Measurements from ENCODE around the gene SLCO3A1.

SLCO3A1 gene

DNA sequence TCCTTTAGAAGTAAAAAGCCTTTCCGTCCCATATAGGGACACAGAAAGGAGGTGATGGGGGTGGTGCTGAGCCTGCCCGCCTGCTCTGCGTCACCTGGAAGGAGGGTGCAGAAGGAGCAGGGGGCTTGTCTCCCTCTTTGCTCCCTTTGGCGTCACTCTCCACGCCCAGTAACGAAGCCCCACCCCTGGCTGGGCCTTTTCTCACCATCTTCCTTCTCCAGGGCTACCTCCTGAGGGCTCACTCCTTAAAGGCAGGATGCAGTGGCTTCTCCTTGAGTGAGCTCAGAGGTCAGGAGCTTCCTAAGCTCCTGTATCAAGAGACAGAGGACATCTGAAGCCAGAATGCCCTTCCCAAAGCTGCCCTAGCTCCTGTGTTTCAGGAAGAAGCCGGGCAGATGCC lies 31.5 kb downstream of the SLCO3A1 start:
- DNase-seq = no peak

DNA sequence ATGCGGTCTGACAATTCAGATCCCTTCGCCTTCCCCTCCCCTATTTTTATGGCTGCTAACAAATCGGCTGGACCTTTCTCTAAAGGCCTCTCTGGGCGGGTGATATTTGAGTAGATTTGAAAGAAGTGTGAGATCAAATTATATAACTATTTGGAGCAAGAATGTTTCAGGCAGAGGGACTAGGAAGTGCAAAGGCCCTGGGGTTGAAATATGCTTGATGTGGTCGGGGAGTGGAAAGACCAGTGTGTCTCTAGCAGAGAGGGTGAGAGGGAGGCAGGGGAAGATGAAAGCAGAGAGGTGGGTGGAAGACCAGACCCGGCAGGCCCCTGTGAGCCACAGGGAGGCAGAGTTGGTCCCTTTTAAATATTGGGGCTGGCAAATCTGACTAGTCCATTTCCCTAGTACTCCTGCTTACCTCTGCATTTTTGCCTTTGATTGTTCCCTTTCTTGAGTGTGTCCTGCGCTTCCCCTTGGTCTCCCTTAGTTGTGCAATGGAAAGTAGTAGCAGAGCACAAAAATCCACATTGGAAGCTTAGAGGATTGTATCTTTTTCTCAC lies 32.3 kb downstream of the SLCO3A1 start:
- no peak for DNase-seq

DNA sequence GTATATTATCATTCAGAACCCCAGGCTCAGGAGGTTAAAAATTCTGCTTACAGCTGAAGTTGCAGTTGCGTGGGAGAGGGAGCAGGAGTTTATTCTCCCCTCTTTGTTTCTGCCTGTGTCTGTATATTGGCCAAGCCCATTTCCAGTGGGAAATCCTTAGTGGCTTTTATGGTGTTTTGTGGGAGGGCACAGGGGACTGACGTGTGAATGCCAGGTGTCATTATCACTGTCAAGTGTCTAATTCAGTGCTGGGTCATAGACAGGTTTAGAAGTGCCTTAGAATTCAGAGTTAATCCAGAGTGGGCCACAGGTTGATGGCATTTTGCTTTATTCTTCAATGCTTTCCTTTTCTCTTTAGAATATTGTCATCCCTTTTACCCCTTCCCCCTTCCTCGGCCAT lies 33.4 kb downstream of the SLCO3A1 start:
- DNase-seq = no peak

DNA sequence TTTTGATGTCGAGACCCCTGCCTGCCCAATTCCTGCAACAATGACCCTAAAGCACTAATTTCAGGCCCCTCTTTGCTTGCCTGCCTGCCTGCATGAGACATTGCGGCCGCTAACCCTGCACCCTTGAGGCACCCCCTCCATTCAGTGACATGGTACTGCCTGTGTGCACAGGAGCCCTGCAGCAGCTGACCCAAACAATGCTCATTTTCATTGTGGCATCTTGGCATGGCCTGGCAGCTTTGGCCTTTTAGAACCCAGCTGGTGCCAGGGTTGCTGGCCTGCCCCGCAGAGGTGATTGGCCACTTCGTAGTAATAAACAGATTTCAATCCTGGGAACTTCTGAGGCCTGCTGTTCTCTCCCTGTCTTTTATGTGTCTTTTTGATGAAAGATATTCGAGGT lies 33.8 kb downstream of the SLCO3A1 start:
- DNase-seq = no peak

DNA sequence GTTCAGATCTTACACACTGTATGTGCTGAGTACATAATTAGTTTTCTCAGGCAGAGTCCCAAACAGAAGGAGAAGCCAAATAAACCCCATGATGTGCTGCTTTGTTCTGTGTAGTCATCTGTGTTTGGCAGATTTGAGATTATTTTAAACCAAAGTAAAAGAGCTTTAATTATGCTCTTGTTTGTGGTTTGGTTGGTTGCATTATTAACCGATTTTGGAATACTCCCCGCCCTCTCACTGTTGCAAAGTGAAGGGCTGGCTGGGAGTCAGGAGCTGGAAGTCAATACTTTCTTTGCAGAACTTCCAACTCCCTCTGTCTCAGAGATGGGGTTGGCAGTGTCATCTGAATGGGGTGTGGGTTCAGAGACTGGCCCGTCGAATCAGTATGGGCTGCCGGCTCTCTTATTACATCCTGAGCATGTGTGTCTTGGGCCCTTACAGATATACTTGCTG lies 34.4 kb downstream of the SLCO3A1 start:
- no peak for DNase-seq

DNA sequence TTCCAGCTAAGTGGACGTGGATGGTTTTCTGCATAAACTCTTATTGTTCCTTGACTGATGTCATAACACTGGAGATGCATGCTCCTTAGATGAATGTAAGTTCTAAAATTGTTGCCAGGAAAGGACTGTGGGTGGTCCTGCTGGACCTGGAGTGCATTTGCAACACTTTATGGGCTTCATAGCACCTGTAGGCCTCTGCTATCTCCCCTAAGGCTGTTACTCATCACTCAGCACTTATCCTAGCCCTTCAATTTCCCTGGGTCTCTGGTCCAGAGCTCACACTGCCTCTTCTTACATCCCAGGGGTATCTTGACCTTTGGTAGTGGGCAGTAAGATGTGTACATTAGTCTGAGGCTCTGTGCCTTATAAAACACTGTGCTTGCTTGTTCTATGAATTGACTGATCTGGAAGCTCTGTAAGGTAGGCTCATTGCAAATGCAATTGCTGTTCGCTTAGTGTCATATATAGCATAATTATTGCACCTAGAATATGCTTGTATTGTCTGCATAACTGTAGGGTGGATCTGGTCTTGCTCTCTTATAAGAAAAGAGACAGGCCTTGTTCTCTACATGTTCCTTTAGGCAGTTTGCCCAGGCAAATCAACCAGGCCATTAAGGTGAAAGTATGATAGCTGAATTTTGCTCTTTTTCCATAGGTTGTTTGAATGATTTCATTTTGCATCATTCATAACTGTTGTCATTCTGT lies 35.8 kb downstream of the SLCO3A1 start:
- no peak for DNase-seq

DNA sequence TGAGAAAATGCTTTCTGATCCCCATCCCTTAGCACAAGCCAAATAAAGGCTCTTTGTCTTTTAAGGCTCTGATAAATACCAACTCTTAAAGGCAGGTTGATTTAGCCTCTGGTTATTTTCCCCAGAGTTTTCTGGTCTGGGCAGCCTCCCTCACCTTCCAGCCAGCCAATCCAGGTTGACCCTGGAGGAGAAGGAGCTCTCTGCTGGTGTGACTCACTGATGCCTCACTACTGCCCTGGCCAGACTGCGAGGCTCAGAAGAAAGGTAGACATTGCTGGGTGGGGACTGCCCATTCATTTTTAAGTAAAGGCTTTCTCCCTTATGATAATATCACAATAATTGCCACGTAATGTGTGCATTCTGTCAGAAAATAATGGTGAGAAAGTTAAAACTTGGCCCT lies 37.1 kb downstream of the SLCO3A1 start:
- no peak for DNase-seq

DNA sequence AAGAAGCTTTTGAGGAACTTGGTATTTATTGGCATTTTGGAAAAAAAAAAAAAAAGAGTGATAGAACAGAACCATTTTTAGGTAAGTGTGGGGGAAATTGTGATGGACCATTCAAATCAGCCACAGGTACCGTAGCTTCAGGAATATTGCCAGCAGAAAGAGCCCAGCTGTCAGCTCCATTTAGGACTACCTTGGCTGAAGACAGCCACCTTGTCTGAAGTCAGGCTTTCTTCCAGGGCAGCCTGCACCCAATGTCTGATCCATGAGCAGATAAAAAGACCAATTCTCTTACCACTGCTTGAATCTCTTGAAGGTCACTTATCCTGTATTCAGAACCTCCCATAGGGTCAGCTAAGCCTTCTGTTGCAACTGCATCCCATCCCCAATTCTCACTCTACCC lies 37.6 kb downstream of the SLCO3A1 start:
- DNase-seq = no peak

DNA sequence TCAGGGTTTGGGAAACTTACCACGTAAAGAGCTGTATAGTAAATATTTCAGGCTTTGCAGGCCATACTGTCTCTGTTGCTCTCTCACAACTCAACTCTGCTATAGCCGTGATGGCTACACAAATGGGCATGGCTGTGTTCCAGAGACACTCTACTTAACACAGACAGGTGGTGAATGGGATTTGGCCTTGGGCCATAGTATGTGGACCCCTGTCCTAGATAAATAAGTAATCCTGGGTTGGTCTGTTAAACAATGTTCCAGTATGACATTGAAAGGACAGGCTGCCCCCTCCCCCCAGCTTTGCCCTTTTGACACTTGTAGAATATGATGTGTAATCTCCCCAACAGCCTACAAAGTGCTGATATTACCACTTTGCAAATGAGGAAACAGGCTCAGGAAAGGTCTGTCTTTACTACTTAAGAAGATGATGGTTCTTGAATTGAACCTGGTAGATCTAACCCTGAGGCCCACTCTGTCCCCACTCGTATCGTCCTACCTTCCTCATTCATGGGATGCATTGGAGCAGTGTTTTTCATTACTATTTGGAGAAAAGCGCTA lies 38.4 kb downstream of the SLCO3A1 start:
- no peak for DNase-seq

DNA sequence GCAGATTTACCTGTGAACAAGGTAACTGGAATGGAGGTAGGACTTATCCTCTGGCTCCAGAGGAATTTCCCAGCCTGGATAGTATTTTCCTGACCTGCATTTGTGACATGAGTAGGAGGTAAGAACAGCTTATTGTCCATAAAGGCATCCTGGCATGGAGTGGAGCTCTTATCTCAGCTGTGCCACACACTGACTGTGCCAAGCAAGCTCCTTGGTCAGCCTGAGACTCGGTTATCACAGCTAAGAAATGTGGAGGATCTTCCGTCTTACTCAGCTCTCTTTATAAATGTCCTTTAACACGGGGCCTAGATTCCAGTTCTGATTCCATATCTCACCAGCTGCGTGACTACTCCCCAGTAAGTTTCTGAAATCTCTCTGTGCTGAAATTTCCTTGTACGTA lies 38.9 kb downstream of the SLCO3A1 start:
- DNase-seq = no peak

DNA sequence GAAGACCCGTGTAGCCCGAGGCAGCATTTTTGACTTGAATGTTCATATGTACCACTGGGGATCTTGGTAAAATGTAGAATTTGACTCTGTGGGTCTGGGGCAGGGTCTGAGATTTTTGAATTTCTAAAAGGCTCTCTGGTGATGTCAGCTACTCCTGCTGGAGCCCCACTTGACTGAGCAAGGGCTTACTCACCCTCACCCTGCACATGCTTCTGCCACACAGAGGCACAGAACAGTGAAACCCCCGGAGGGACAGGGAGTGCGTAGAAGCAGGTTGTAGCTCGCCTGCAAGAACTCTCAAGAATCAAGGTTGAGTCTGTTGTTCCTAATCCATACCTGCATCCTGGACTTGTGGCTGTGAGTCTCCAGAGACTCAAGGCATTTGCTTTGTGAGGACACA lies 41.1 kb downstream of the SLCO3A1 start:
- DNase-seq = no peak

DNA sequence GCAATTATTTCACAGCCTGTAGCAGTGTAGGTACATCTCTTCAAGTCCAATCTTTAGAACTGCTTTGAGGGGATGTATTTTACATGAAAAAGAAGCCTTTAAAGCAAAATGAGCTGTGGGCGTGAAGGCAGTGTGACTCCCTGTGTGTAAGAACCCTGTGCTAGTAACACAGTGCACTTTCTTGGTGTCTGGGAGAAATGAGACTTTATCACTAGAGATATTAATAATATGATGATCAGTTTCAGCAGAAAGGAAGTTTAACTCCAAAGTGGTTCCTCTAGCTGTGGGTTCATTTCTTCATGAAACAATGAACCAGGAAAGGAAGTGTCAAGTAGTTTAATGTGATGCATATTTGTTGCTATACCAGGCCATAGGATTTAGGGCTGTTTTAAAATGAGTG lies 41.5 kb downstream of the SLCO3A1 start:
- DNase-seq = no peak

DNA sequence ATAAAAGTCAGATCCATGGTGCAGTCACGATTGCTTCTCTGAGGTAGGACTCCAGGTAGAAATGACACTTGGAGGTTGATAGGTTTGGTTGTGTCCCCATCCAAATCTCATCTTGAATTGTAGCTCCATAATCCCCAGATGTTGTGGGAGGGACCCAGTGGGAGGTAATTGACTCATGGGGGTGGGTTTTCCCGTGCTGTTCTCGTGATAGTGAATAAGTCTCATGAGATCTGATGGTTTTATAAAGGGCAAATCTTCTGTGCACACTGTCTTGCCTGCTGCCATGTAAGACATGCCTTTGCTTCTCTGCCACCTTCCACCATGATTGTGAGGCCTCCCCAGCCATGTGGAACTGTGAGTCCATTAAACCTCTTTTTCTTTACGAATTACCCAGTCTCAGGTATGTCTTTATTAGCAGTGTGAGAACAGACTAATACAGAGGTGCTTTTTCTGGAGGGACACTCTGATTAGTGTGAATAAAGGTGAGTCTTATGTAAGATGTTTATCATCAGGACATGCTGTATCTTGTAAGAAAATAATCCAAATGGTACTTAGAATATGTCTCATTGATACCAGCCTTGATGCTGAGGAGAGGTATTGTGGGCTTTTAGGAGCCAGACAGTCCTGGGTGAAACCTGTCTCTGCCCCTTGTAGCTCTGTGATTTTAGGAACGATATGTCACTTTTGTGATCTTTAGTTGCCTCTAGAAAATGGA lies 43.0 kb downstream of the SLCO3A1 start:
- DNase-seq = no peak

DNA sequence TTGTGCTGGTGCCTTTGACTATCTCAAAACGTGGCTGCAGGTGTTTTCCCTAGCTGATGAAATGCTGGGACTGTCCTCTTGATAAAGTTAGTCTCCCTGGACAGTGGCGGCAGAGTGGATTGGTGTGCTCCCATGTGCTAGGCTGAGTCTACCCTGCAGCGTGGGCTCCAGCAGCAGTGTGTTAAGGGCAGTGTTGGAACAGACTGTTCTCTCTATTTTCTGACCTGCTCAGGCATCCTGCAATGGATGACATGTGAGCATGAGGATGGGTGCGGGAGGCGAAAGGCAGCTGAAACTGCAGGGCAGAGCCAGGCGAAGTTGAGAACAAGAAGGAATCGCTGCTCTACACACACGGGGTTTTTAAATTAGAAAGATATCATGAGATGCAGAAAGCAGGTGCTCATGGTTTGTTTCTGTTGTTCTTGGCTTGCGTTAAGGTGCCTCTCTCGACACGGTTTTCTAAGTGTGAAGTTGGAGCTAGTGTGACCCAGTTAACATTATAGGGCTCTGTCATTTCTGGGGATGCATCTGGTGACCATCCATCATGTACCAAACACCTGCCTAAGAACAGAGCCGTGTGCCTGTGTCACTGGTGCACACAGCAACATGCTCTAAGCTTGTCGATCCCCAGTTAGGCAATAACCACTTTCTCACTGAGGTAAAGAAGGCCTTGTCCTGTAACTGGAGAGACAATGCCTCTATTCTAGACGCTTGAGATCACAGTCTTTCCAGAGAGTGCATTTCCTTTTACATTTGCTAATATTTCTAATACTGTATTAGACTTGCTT lies 44.3 kb downstream of the SLCO3A1 start:
- no peak for DNase-seq

DNA sequence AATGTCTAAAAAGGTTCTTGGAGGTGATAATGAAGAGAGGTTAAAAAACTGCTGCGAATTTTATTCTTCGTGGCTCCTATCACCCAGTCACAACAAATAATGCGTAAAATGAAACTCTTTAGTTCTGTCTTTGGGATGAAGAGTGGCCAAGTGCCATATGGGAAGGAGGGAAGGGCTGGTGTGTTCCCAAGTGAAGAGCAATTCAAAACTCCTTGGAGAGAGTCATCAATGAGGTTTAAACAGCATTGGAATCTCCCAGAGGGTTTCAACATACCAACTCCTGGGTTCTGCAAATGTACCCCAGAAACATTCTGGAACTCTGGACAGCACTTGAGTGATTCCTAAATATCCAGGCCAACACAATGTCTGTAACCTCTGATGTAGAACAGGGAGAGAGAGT lies 45.3 kb downstream of the SLCO3A1 start:
- no peak for DNase-seq

DNA sequence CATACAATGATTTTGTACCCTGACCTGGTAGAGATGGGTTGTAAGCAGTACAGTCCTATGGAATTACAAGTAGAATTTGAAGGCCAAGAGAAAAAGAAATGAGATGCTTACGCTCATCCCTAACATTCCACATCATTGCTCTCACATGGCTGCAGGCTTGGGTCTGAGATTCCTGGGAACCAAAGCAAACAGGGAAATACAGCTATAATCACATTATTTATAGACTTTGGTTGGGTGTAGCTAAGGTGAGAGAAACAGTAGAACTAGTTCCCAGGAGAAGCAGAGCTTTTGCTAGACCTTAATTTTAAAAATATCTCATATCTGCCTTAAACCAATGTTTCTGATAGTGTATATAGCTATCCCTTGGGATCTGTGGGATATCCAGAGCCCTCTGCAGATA lies 51.4 kb downstream of the SLCO3A1 start:
- no peak for DNase-seq

DNA sequence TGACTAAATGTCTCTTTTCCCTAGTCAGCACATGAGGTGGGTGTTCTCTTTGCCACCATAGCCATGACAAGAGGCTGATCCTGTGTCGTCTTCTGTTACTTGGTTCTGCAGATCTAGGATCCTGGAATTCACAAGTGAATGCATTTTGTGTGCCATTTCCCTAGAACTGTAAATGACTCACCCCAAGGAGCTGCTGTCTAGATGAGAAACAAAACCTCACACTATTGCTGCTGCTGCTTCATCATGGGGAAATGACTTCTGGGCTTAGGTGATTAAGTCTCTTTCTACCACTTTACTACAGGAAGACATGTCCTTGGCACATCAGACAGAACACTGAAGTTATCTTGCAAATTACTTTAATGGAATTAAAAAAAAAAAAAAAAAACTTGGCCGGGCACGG lies 54.9 kb downstream of the SLCO3A1 start:
- no peak for DNase-seq

DNA sequence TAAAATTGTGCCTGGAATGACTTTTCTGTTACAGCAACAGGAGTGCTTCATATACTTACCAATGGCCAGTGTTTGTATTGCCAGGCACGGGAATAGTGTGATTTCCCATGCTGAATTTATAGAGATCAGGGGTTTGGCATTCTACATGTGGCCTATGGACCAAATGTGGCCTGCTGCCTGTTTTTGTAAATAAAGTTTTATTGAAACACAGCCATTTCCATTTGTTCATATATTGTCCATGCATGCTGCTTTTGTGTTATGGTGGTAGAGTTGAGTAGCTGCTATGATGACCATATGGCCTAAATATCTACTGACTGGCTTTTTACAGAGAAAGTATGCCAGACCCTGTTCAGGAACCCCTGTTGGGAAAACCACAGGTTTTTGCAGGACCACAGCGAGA lies 55.6 kb downstream of the SLCO3A1 start:
- DNase-seq = no peak

DNA sequence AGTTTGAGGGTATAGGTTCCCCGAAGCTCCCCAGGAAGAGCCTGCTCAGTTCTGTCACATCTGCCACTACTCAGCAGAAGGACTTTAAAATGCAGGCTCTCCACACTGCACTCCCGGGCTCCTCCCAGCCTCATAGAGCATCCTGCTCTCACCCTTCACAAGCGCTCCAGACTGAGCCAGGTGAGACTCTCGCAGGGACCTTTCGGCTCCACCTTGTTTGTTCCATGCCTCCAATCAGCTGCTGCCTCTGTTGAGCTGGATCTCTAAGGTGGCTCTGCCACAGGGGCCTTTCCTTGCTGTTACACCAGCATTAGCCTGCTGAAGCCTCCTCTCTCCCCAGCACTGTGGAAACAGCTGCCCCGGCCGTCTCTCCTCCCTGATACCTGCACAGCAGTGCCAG lies 56.1 kb downstream of the SLCO3A1 start:
- peak; percentile 72 for DNase-seq

DNA sequence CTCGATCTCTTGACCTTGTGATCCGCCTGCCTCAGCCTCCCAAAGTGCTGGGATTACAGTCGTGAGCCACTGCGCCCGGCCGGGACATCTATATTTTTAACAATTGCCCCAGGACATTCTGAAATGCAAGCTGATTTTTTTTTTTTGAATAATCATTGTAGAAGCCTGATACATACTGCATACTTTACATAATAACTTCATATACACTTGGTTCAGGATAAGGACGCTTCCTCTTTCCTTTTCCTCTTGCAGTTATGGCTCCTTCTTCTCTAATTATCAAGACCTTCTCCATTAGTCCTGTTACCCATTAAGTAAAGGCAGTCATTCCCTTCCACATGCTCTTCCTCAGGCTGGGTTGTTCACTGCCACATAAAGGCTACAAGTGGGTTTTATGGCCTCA lies 58.3 kb downstream of the SLCO3A1 start:
- DNase-seq = no peak

DNA sequence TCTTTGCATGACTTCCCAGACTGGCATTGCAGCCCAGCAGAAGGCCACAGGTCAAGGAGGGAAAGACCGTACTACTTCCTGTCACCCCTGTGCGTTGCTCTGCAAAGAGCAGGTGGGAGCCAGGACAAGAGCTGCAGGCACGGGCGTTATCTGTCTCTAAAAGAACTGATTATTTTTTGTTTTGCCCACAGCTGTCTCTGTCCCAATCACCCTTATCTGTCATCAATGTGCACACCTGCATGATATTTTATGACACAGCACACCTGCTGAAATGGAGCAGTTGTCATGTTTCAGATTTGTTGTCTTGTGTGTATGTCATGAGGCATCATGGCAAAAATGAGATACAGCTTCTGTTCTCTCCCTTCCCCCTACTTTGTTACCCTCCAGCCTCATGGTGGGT lies 58.8 kb downstream of the SLCO3A1 start:
- DNase-seq = no peak

DNA sequence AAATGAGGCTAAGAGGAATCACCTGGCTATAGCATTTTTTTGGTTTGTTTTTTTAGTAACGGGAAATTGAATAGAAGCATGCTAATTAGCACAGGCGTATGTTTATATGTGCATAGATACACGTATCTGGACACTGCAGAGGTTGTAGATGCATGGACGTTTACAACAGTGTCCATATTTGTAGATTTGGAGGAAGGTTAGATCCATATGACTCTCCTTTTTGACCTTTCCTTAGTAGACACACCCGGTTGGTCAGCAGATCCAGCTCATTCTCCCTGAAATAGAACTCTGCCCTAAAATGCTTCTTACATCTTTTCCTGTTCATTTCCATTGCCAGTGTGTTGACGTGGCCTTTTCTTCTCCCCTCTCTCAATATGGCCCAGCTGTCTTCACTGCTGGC lies 60.1 kb downstream of the SLCO3A1 start:
- no peak for DNase-seq

DNA sequence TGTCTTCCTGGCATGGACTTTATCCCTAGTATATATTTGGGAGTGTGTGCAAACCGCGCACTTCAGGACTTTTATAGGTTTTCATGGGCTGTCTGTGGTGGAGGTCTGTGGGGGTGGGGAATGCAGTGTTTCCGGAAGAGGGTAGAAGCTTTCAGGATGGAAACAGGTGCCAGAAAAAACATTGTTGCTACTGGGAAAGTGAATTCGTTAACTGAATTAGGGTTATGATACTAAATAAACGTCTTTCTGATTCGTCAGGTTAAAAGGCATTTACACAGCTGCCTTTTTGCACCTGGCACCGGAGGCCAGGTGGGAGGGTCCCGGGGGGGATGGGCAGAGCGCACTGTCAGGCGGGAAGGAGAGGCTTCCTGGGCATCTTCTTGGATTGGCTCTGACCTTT lies 62.1 kb downstream of the SLCO3A1 start:
- DNase-seq = no peak

Measured in NCI-H2107 (cell line).